ENCODE data around the gene NDC80. TPM values are rescaled to one million over a fixed set of nuclear protein-coding genes. Genes with fewer than 3 reads are reported as not detected.

The NDC80 gene
- total and polyA plus RNA-seq, 11 donors: 0.09 to 5.0 (median 0.35) TPM; not detected in 1

GRCh38 chr18:2554696-2555095 is 16.7 kb upstream of the NDC80 start:
- Histone ChIP-seq H3K9me3 (no peaks in the 10 kb centered on the region), H3K27ac (no peak overlapping the region), H3K4me1 (no peaks in the 10 kb centered on the region), H3K4me3 (no peak overlapping the region), H3K27me3 (no peaks in the 10 kb centered on the region), H3K36me3 (peaks cover 0 to 48% (median 31%) of the 10 kb centered on the region in 9 donors)
- intact Hi-C loops (cut with DNase I): no loop called here
- DNase-seq (no peak), ATAC-seq (no peak)
- 71 to 73% (median 72%) methylated on average over 4 of the region's 4 CpGs for WGBS, 4 donors
- TF ChIP-seq CTCF (IDR thresholded peaks at IDR 0.05) (no peak), POLR2A (IDR thresholded peaks at IDR 0.05) (no peak)

- intact Hi-C loops (cut with DNase I): no loop called here
Measured at GRCh38 chr18:2555895-2556294, 15.5 kb upstream of the NDC80 start.

GRCh38 chr18:2557536-2557935 is 13.8 kb upstream of the NDC80 start:
- Histone ChIP-seq H3K4me3 (no peak overlapping the region), H3K36me3 (peaks cover 0 to 45% (median 35%) of the 10 kb centered on the region in 9 donors), H3K27me3 (no peaks in the 10 kb centered on the region), H3K4me1 (no peaks in the 10 kb centered on the region), H3K27ac (no peak overlapping the region), H3K9me3 (no peaks in the 10 kb centered on the region)
- TF ChIP-seq CTCF (IDR thresholded peaks at IDR 0.05): no peak
- no peak for TF ChIP-seq POLR2A (IDR thresholded peaks at IDR 0.05)
- no peak for ATAC-seq
- no peak for DNase-seq
- intact Hi-C loops (cut with DNase I): no loop called here
- 0 to 100% (median 80%) methylated on average over 1 of the region's 1 CpG for WGBS, 4 donors

More at GRCh38 chr18:2555895-2556294, 15.5 kb upstream of the NDC80 start:
- WGBS, 4 donors: 56 to 79% (median 66%) methylated on average over 4 of the region's 4 CpGs
- Histone ChIP-seq H3K4me1 (no peaks in the 10 kb centered on the region), H3K4me3 (no peak overlapping the region), H3K36me3 (peaks cover 0 to 44% (median 36%) of the 10 kb centered on the region in 9 donors), H3K27me3 (no peaks in the 10 kb centered on the region), H3K27ac (no peak overlapping the region), H3K9me3 (no peaks in the 10 kb centered on the region)
- DNase-seq (no peak), ATAC-seq (no peak)
- TF ChIP-seq POLR2A (IDR thresholded peaks at IDR 0.05) (no peak), CTCF (IDR thresholded peaks at IDR 0.05) (no peak)

GRCh38 chr18:2559249-2559648 is 12.1 kb upstream of the NDC80 start:
- WGBS, 4 donors: 97 to 100% (median 98%) methylated on average over 1 of the region's 1 CpG
- ATAC-seq: no peak
- intact Hi-C loops (cut with DNase I): no loop called here
- no peaks in the 10 kb centered on the region for H3K9me3 ChIP-seq
- TF ChIP-seq POLR2A (IDR thresholded peaks at IDR 0.05) (no peak), CTCF (IDR thresholded peaks at IDR 0.05) (no peak)
- H3K27ac ChIP-seq: no peak overlapping the region
- no peaks in the 10 kb centered on the region for H3K4me1 ChIP-seq
- no peak overlapping the region for H3K4me3 ChIP-seq
- no peak for DNase-seq
- H3K27me3 ChIP-seq: no peaks in the 10 kb centered on the region
- peaks cover 0 to 43% (median 29%) of the 10 kb centered on the region in 9 donors for H3K36me3 ChIP-seq
